ENCODE measurements around the gene SYT15.

SYT15 gene

DNA sequence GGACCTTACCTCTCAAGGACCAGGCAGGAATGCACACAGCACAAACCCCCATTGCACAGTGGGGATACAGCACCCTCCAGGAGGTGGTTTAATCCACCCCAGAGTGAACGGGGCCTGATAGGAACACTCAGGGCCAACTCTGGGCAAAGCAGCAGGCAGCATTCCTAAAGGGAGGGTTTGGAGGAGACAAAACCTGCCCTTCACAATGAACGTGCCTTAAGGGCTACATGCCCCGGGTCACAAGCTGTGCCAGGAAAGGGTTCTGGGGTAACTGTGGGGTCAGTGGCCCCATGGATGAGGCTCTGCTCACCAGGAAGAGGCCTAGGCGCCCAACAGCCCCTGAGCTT, 23.6 kb upstream of the SYT15 start:
- no peak overlapping the region for H3K4me3 ChIP-seq (ENCODE audit: control insufficient read depth, low read depth, low read length)
- TF ChIP-seq, protein P1, sequence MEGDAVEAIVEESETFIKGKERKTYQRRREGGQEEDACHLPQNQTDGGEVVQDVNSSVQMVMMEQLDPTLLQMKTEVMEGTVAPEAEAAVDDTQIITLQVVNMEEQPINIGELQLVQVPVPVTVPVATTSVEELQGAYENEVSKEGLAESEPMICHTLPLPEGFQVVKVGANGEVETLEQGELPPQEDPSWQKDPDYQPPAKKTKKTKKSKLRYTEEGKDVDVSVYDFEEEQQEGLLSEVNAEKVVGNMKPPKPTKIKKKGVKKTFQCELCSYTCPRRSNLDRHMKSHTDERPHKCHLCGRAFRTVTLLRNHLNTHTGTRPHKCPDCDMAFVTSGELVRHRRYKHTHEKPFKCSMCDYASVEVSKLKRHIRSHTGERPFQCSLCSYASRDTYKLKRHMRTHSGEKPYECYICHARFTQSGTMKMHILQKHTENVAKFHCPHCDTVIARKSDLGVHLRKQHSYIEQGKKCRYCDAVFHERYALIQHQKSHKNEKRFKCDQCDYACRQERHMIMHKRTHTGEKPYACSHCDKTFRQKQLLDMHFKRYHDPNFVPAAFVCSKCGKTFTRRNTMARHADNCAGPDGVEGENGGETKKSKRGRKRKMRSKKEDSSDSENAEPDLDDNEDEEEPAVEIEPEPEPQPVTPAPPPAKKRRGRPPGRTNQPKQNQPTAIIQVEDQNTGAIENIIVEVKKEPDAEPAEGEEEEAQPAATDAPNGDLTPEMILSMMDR (IDR thresholded peaks at IDR 0.05; ENCODE audit: control insufficient read depth, insufficient read depth, low read depth, low read length, missing control alignments), result no peak
- no peak for DNase-seq (ENCODE audit: low read depth)

DNA sequence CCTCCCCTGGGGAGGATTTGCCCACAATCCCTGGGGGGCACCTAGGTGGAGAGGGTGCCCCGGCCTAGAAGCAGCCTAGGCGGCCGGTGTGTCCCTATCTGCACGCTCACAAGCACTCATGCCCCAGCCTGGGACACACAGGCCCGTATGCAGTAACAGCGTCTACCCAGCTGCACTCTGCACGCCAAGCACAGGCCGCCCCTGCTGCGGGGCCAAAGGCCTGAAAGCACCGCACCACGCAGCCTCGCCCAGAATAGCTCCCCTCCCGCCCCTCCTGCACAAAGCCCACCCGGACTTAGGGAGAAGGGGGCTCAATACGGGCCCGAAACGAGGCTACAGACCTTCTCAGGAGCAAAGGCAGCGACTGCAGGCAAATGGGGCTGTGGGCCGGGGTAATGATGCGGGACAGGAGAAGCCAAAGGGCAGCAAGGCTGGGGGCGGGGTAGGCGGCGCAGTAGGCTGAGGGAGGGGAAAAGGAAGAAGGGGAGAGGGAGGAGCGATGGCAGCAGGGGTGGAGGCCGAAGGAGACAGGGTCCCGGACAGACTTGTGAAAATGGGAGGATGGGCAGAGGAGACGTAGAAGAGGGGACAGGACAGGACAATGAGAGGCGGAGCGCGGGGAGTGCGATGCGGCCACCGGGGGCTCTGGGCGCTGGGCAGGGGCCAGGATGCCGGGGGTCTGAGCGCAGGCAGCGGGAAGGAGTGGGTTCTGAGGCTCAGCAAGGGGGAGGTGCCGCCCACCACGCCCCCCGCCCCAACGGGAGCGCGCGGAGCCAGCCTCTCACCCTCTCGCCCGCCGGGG, 23.0 kb upstream of the SYT15 start:
- no peak overlapping the region for H3K4me3 ChIP-seq (ENCODE audit: control insufficient read depth, low read depth, low read length)
- TF ChIP-seq, protein P1 (IDR thresholded peaks at IDR 0.05; ENCODE audit: control insufficient read depth, insufficient read depth, low read depth, low read length, missing control alignments), result no peak
- DNase-seq (ENCODE audit: low read depth), result no peak

DNA sequence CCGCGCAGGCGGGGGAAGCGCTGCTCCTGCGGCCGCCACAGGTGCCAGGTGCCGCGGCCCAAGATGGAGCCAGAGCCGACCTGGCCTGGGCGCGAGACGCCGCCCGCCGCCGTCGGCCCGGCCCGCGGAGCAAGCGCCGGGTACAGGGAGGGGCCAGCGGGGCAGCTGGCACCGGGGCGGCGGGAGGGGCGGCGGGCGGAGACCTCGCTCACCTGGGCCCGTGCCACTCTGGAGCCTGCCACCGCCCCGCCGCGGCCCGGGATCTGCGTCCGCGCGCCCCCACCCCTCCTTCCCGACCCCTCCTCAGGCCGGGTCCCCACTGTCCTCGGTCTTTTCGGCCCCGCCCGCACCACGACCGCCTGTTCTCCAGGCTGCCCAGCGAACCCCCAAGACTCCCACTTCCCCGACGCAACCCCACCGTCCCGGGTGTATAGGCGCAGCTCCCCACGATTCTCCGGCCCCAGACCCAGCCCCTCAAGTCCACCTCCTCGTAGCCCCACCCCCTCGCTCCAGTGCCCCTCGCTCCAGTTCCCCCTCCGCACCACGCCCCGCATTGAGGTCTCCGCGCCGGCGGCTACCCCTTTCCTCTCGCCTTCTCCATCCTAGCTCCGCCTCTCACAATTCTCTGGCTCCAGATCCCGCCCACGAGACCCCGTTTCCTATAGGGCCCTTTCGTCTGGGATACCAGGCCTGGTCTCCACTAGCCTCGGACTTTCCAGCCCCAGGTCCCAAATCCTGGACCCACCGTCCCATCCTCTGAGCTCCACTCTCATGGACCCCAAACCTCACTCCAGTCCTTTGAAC, 22.2 kb upstream of the SYT15 start, which contains the start of gene GPRIN2:
TSS of gene GPRIN2 (minus strand) at position 144 of the 804 bp plus-strand sequence. CDS start 5,922 bp downstream, outside the sequence.
- DNase-seq (ENCODE audit: low read depth), result no peak
- TF ChIP-seq, protein P1 (IDR thresholded peaks at IDR 0.05; ENCODE audit: control insufficient read depth, insufficient read depth, low read depth, low read length, missing control alignments), result no peak
- H3K4me3 ChIP-seq (ENCODE audit: control insufficient read depth, low read depth, low read length), result no peak within 1 kb of the TSS

DNA sequence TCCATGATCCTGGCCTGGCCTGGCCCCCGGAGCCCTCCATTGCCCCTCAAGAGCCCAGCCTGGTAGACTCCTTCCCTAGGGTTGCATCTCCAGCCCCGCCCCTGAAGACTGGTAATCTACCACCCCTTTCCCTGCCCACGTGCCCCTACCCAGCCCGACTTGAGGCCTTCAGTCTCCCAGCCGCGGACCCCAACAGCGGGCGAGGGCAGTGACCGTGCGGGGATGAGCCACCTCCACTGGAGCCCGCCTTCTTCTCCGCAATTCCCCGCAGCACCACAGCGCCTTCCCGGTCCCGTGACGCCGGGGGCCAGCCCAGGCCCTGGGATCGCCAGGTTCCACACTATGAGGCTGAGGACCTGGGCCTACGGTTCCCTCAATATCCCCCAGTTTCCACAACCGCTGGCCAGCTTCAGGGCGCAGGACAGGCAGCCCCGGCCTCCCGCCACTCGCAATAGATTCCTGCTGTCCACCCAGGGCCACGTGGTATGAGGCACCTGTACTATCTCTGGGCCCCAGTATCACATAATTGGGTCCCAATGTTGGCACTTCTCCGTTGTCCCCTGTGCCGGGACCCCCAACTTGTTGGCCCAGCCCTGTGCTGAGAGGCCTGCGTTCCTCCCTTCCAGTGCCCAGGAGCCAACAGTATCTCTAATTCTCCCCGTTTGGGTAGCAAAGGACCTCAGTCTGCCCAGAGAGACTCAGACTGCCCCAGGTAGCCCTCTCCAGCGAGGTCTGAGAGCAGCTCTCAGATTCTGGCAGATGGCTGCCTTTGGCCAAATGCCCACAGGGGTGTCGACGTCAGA, 21.4 kb upstream of the SYT15 start:
- H3K4me3 ChIP-seq (ENCODE audit: control insufficient read depth, low read depth, low read length), result no peak overlapping the region
- TF ChIP-seq, protein P1 (IDR thresholded peaks at IDR 0.05; ENCODE audit: control insufficient read depth, insufficient read depth, low read depth, low read length, missing control alignments), result no peak
- no peak for DNase-seq (ENCODE audit: low read depth)

DNA sequence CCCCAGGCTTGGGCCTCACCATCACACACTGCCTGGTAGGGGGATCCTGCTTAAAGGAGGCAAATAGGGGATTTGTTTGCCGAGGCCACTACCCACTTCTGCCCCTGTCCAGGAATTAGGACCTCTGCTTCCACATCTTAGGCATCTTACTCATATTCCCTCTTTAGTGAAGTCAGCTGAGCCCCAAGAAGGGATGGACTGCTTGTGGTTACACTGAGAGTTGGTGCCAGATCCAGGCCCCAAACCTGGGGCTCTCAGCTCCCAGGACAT, 20.9 kb upstream of the SYT15 start:
- no peak overlapping the region for H3K4me3 ChIP-seq (ENCODE audit: control insufficient read depth, low read depth, low read length)
- TF ChIP-seq, protein P1 (IDR thresholded peaks at IDR 0.05; ENCODE audit: control insufficient read depth, insufficient read depth, low read depth, low read length, missing control alignments), result no peak
- no peak for DNase-seq (ENCODE audit: low read depth)

DNA sequence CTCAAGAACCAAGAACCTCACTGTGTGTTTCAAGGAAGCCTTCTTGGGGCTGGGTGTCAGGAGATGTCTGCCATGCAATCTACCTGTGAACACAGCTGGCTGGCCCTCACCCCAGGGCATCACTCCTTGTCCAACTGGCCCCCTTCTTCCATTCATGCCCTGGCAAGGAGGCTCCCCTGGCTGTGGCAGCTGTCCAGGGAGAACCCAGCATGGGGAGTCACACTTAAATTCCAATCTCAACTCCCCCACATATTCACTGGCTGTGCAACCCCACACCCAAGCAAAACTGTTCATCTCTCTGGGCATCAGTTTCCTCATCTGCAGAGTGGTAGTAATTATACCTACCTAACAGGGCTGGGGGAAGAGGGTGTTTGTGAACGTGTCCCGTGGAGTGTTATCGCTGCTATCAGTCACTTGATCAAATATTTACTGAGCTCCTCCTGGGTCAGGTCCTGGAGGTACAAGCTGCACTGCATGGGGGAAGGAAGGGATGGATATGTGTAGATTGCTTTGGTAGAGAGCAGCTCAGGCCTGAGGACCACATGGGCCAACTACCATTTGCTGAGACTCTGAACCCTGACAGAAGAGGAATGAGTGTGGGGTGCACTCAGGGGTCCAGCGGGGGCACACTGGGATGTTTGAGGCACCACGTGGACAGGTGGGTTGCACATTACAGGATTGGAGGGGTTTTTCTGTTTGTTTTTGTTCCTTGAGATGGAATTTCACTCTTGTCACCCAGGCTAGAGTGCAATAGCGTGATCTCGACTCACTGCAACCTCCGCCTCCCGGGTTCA, 20.3 kb upstream of the SYT15 start:
- DNase-seq (ENCODE audit: low read depth), result no peak
- TF ChIP-seq, protein P1 (IDR thresholded peaks at IDR 0.05; ENCODE audit: control insufficient read depth, insufficient read depth, low read depth, low read length, missing control alignments), result no peak
- H3K4me3 ChIP-seq (ENCODE audit: control insufficient read depth, low read depth, low read length), result no peak overlapping the region

Measured in AG09309 (cell line).